ENCODE measurements around the gene XXYLT1.
"Not testable (repeated sequence)": the region's sequence is repeated elsewhere in the genome, so short reads cannot be mapped to it uniquely, and the experiment has no call there.

Gene XXYLT1

GRCh38 chr3:195107593-195107992 lies 163.4 kb downstream of the XXYLT1 start:
- DNase-seq: no peak

GRCh38 chr3:195107031-195107430 lies 163.9 kb downstream of the XXYLT1 start:
- not testable (repeated sequence) for DNase-seq

- peak; percentile 66 for DNase-seq
These were observed 164.5 kb downstream of the XXYLT1 start for GRCh38 chr3:195106418-195106906.

GRCh38 chr3:195105841-195106417 lies 165.0 kb downstream of the XXYLT1 start:
- DNase-seq: no peak

- DNase-seq: no peak
These were observed 165.6 kb downstream of the XXYLT1 start for GRCh38 chr3:195105389-195105788.

GRCh38 chr3:195104340-195104739 lies 166.6 kb downstream of the XXYLT1 start:
- DNase-seq: no peak

GRCh38 chr3:195103623-195104022 lies 167.3 kb downstream of the XXYLT1 start:
- DNase-seq: no peak

- no peak for DNase-seq
These were observed 168.1 kb downstream of the XXYLT1 start for GRCh38 chr3:195102609-195103467.

- no peak for DNase-seq
These were observed 168.9 kb downstream of the XXYLT1 start for GRCh38 chr3:195101927-195102608.

- DNase-seq: peak; percentile 26
These were observed 169.9 kb downstream of the XXYLT1 start for GRCh38 chr3:195101001-195101583.

GRCh38 chr3:195099951-195100785 lies 170.8 kb downstream of the XXYLT1 start:
- DNase-seq: no peak

GRCh38 chr3:195098741-195099525 lies 172.0 kb downstream of the XXYLT1 start:
- no peak for DNase-seq

- no peak for DNase-seq
These were observed 173.4 kb downstream of the XXYLT1 start for GRCh38 chr3:195097331-195098255.

- DNase-seq: no peak
These were observed 174.3 kb downstream of the XXYLT1 start for GRCh38 chr3:195096484-195097330.

GRCh38 chr3:195096053-195096452 lies 174.9 kb downstream of the XXYLT1 start:
- no peak for DNase-seq

- no peak for DNase-seq
These were observed 175.3 kb downstream of the XXYLT1 start for GRCh38 chr3:195095704-195096036.

GRCh38 chr3:195095035-195095703 lies 175.8 kb downstream of the XXYLT1 start:
- DNase-seq: no peak

- no peak for DNase-seq
These were observed 176.6 kb downstream of the XXYLT1 start for GRCh38 chr3:195094191-195094921.
